SJCRH30 (cell line): ENCODE results near the gene LIG3. TPM values are rescaled to one million over a fixed set of nuclear protein-coding genes. Genes with fewer than 3 reads are reported as not detected.
"Not testable (repeated sequence)": the region's sequence is repeated elsewhere in the genome, so short reads cannot be mapped to it uniquely, and the experiment has no call there.

Experiments
- DNase-seq, 2 experiments: peaks; one replicate each; pipeline ENCODE4 v3.0.0-alpha.2; 2015 to 2020
- H3K27ac ChIP-seq: fragments of 250-450 bp; sonication (Bioruptor Pico); 2 replicates; pipeline ENCODE4 v1.5.1; 2020; ENCODE audit warnings: mild to moderate bottlenecking, moderate library complexity
- H3K27me3 ChIP-seq: fragments of 250-450 bp; sonication (Bioruptor Pico); 2 replicates; pipeline ENCODE4 v1.5.1; 2020; ENCODE audit warnings: mild to moderate bottlenecking, moderate library complexity
- H3K36me3 ChIP-seq: fragments of 250-450 bp; sonication (Bioruptor Pico); 2 replicates; pipeline ENCODE4 v1.5.1; 2020; ENCODE audit warnings: mild to moderate bottlenecking, moderate library complexity
- H3K4me1 ChIP-seq: fragments of 250-450 bp; sonication (Bioruptor Pico); 2 replicates; pipeline ENCODE4 v1.5.1; 2020; ENCODE audit warnings: mild to moderate bottlenecking, moderate library complexity
- H3K4me3 ChIP-seq: fragments of 250-450 bp; sonication (Bioruptor Pico); 2 replicates; pipeline ENCODE4 v1.5.1; 2020; ENCODE audit warnings: mild to moderate bottlenecking, moderate library complexity
- H3K9me3 ChIP-seq: fragments of 250-450 bp; sonication (Bioruptor Pico); replicated peaks from 2 replicates; pipeline ENCODE4 v1.5.1; 2020; ENCODE audit warnings: mild to moderate bottlenecking, moderate library complexity
- total RNA-seq: library from RNA; depleted of rRNA; stranded (reverse); fragments of >200 nt; shearing (Covaris generic); gene quantifications from 2 replicates; pipeline ENCODE4 v1.2.3, GENCODE V29; 2014

LIG3 gene
- total RNA-seq, 1 experiment from 2014 or later: 90.6 TPM

GRCh38 chr17:35016369-35016768 lies 36.1 kb downstream of the LIG3 start:
- no peaks in the 10 kb centered on the region for H3K36me3 ChIP-seq
- DNase-seq: no peak
- H3K4me3 ChIP-seq: no peak overlapping the region
- no peak overlapping the region for H3K27ac ChIP-seq
- H3K4me1 ChIP-seq: 0 out of 2 replicates have a peak, but pooled peaks cover 5% of the 10 kb centered on the region
- H3K27me3 ChIP-seq: no peaks in the 10 kb centered on the region
- H3K9me3 ChIP-seq: no peaks in the 10 kb centered on the region

- no peaks in the 10 kb centered on the region for H3K27me3 ChIP-seq
- no peaks in the 10 kb centered on the region for H3K36me3 ChIP-seq
- no peaks in the 10 kb centered on the region for H3K9me3 ChIP-seq
- no peak for DNase-seq
- no peak overlapping the region for H3K4me3 ChIP-seq
- H3K27ac ChIP-seq: no peak overlapping the region
- 0 out of 2 replicates have a peak, but pooled peaks cover under 1% of the 10 kb centered on the region for H3K4me1 ChIP-seq
Measured at GRCh38 chr17:35017021-35017420, 36.7 kb downstream of the LIG3 start.

GRCh38 chr17:35018814-35019213 lies 38.5 kb downstream of the LIG3 start:
- DNase-seq: no peak
- no peaks in the 10 kb centered on the region for H3K27me3 ChIP-seq
- H3K9me3 ChIP-seq: no peaks in the 10 kb centered on the region
- peaks cover 2% of the 10 kb centered on the region; the same call in 1 of the 2 replicates for H3K36me3 ChIP-seq
- H3K27ac ChIP-seq: no peak overlapping the region
- H3K4me3 ChIP-seq: no peak overlapping the region
- no peaks in the 10 kb centered on the region for H3K4me1 ChIP-seq

- no peak for DNase-seq
- no peaks in the 10 kb centered on the region for H3K4me1 ChIP-seq
- H3K4me3 ChIP-seq: no peak overlapping the region
Measured at GRCh38 chr17:35019386-35020179, 39.3 kb downstream of the LIG3 start.

DNA sequence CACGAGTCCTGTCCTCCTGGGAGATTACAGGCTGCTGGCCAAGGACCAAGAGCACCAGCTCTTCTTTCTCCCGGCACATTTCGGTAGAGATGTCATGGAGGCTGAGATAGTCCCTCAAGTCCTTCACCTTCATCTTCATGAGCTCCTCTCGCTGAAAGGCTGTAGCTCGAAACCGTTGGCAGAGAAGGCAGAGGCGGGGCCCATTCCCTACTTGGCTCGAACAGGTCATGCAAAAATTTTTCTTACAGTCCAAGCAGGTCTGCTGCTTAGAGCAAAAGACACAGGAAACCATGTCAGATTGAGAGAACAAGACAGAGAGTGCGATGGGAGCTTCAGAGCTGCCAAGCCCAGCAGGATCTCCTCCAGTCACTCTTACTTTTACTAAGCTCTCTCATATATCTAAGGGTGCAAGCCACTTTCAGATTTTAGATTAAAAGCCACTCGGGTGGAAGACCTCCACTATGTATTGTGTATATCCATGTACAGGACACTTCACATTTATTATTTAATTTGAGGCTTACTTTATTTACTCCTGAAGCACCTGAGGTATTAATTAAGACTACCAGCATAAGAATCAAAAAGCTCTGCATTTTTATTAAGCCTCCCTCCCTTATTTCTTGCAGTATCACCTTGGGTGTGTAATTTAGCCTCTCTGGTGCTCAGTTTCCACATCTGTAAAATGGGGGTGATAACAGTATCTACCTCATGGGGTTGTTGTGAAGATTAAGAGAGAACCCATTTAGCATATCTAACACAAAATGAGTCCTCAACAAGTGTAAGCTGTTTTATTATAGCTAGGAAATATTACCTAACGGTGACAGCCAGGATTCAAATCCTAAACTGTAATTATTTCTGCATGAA lies 41.4 kb downstream of the LIG3 start:
- H3K27me3 ChIP-seq: no peaks in the 10 kb centered on the region
- peaks cover 2% of the 10 kb centered on the region; the same call in 1 of the 2 replicates for H3K36me3 ChIP-seq
- H3K4me3 ChIP-seq: no peak overlapping the region
- no peaks in the 10 kb centered on the region for H3K9me3 ChIP-seq
- DNase-seq: no peak
- H3K27ac ChIP-seq: no peak overlapping the region
- H3K4me1 ChIP-seq: no peaks in the 10 kb centered on the region

More at GRCh38 chr17:35019386-35020179, 39.3 kb downstream of the LIG3 start:
- no peak overlapping the region for H3K27ac ChIP-seq
- no peaks in the 10 kb centered on the region for H3K9me3 ChIP-seq
- no peaks in the 10 kb centered on the region for H3K27me3 ChIP-seq
- H3K36me3 ChIP-seq: peaks cover 2% of the 10 kb centered on the region; the same call in 1 of the 2 replicates

GRCh38 chr17:35022536-35023063 lies 42.3 kb downstream of the LIG3 start:
- H3K4me1 ChIP-seq: no peaks in the 10 kb centered on the region
- DNase-seq: no peak
- H3K9me3 ChIP-seq: no peaks in the 10 kb centered on the region
- H3K27ac ChIP-seq: no peak overlapping the region
- peaks cover 2% of the 10 kb centered on the region; the same call in 1 of the 2 replicates for H3K36me3 ChIP-seq
- no peaks in the 10 kb centered on the region for H3K27me3 ChIP-seq
- H3K4me3 ChIP-seq: no peak overlapping the region

- H3K27ac ChIP-seq: no peak overlapping the region
- no peak for DNase-seq
- H3K4me3 ChIP-seq: no peak overlapping the region
Measured at GRCh38 chr17:35023538-35023937, 43.2 kb downstream of the LIG3 start.

GRCh38 chr17:35025541-35025940 lies 45.2 kb downstream of the LIG3 start:
- Histone ChIP-seq H3K36me3 (peaks cover 2% of the 10 kb centered on the region; the same call in 1 of the 2 replicates), H3K4me1 (no peaks in the 10 kb centered on the region), H3K4me3 (no peak overlapping the region), H3K27me3 (no peaks in the 10 kb centered on the region), H3K27ac (no peak overlapping the region), H3K9me3 (no peaks in the 10 kb centered on the region)
- DNase-seq: no peak

More at GRCh38 chr17:35023538-35023937, 43.2 kb downstream of the LIG3 start:
- no peaks in the 10 kb centered on the region for H3K9me3 ChIP-seq
- H3K27me3 ChIP-seq: no peaks in the 10 kb centered on the region
- H3K4me1 ChIP-seq: no peaks in the 10 kb centered on the region
- peaks cover 2% of the 10 kb centered on the region; the same call in 1 of the 2 replicates for H3K36me3 ChIP-seq

- H3K4me1 ChIP-seq, H3K9me3 ChIP-seq, H3K27ac ChIP-seq, DNase-seq, H3K36me3 ChIP-seq, H3K27me3 ChIP-seq, H3K4me3 ChIP-seq: not testable (repeated sequence)
Measured at GRCh38 chr17:35028097-35028496, 47.8 kb downstream of the LIG3 start.

GRCh38 chr17:35028531-35029262 lies 48.4 kb downstream of the LIG3 start:
- Histone ChIP-seq H3K9me3 (no peaks in the 10 kb centered on the region), H3K27ac (no peak overlapping the region), H3K4me1 (no peaks in the 10 kb centered on the region), H3K4me3 (no peak overlapping the region), H3K36me3 (no peaks in the 10 kb centered on the region), H3K27me3 (no peaks in the 10 kb centered on the region)
- no peak for DNase-seq

- no peaks in the 10 kb centered on the region for H3K36me3 ChIP-seq
- no peak overlapping the region for H3K27ac ChIP-seq
- H3K4me1 ChIP-seq: no peaks in the 10 kb centered on the region
- DNase-seq: no peak
- no peaks in the 10 kb centered on the region for H3K27me3 ChIP-seq
- no peak overlapping the region for H3K4me3 ChIP-seq
- no peaks in the 10 kb centered on the region for H3K9me3 ChIP-seq
Measured at GRCh38 chr17:35030780-35031179, 50.5 kb downstream of the LIG3 start.

DNA sequence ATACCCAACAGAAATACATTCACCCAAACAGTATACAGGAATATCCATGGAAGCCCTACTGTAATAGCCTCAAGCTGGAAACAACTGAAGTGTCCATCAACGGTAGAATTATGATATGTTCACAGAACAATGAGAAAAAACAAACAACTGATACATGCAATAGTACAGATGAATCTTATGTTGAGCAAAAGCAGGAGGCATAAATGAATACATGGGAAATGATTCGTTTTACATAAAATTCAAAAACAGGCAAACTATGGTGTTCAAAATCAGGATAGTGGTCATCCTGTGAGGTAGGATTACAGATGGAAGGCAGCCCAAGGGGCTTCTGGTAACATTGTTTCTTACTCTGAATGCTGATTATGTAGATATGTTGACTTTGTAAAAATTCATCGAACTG lies 58.1 kb downstream of the LIG3 start:
- Histone ChIP-seq H3K27ac (no peak overlapping the region), H3K4me1 (no peaks in the 10 kb centered on the region), H3K4me3 (no peak overlapping the region), H3K9me3 (no peaks in the 10 kb centered on the region), H3K36me3 (no peaks in the 10 kb centered on the region; the same call in 1 of the 2 replicates), H3K27me3 (no peaks in the 10 kb centered on the region)
- no peak for DNase-seq

- Histone ChIP-seq H3K36me3 (no peaks in the 10 kb centered on the region; the same call in 1 of the 2 replicates), H3K4me3 (no peak overlapping the region), H3K27ac (no peak overlapping the region), H3K9me3 (no peaks in the 10 kb centered on the region), H3K27me3 (no peaks in the 10 kb centered on the region), H3K4me1 (no peaks in the 10 kb centered on the region)
- no peak for DNase-seq
Measured at GRCh38 chr17:35041390-35041789, 61.1 kb downstream of the LIG3 start.

DNA sequence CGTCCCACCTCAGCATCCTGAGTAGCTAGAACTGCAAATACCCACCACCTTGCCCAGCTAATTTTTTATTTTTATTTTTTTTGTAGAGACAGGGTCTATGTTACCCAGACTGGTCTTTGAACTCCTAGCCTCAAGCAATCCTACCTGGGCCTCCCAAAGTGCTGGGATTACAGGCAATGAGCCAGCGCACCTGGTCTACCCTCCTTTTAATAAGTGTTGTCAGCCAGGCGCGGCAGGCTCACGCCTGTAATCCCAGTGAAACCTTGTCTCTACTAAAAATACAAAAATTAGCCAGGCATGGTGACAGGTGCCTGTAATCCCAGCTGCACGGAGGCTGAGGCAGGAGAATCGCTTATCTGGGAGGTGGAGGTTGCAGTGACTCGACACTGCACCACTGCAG lies 63.9 kb downstream of the LIG3 start:
- no peak for DNase-seq
- Histone ChIP-seq H3K4me3 (no peak overlapping the region), H3K27me3 (no peaks in the 10 kb centered on the region), H3K36me3 (no peaks in the 10 kb centered on the region; the same call in 1 of the 2 replicates), H3K4me1 (no peaks in the 10 kb centered on the region), H3K27ac (no peak overlapping the region), H3K9me3 (no peaks in the 10 kb centered on the region)
